Right ventricle myocardium superior (tissue), 1 donor: ENCODE measurements around the gene IRF2BPL. TPM values are rescaled to one million over a fixed set of nuclear protein-coding genes. Genes with fewer than 3 reads are reported as not detected.
A peak's percentile ranks its signal among the peaks of the same experiment; 100 is the strongest.

Experiments
- ATAC-seq: fragments of 200-7000 bp; cut with Tn5 transposase; one replicate; pipeline ENCODE4 v1.9.1; 2020; ENCODE audit warnings: mild to moderate bottlenecking; ENCODE audit not compliant: poor library complexity
- DNase-seq: peaks from one replicate; pipeline ENCODE4 v3.0.0-alpha.2; 2020
- intact Hi-C: fragments of 100-400 bp; cut with DNase I; formaldehyde crosslinking; loops from one replicate; pipeline ENCODE4 v1.11.2; 2022
- total RNA-seq: library from RNA; stranded (reverse); fragmentation: NEBNext Ultra II Directional; extraction: Animal tissue kit (Norgen Biotek cat#: 25700); gene quantifications from one replicate; pipeline ENCODE4 v1.2.1, GENCODE V29; 2021
- donor health status: DM: no; HTN: yes; CAD: no; lungs with severe emphysema.

The IRF2BPL gene
- total RNA-seq, 1 donor from 2014 or later = 38.8 TPM

DNA sequence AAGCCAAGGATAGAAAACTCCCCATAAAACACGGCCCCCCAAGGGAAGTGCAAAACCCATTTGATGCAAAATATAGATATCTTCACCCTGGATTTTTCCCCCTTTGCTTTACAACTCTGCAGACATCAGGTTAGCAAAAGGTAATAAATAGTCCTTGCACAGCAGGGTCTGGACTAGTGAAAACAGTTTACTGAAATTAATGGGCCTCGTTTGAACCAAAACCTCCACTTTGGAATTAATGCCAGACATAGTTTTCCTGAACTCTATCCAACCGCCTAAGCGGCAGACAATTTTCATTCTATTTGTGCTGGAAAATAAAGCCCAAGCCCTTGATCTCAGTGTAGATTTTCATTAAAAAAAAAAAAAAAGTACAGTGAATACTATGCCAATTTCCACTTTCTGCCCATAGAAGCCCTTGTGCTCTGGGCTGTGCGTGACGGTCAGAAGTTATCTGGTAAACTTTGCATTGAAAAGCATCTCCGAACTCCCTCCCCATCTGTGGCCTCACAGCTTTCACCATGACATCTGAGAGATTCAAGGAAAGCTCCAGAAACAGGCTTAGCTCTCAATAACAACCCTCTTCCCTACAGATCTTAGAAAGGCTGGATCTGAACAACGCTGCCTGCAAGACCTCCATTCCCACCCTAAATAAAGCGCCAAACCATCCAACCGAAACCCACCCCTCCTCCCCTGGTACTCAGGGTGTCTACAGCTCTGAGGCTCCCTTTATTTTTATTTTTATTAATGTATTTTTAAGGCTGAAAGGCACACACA is 11.0 kb upstream of the IRF2BPL start:
- no peak for DNase-seq
- no peak for ATAC-seq
- intact Hi-C loops = no loop called here

DNA sequence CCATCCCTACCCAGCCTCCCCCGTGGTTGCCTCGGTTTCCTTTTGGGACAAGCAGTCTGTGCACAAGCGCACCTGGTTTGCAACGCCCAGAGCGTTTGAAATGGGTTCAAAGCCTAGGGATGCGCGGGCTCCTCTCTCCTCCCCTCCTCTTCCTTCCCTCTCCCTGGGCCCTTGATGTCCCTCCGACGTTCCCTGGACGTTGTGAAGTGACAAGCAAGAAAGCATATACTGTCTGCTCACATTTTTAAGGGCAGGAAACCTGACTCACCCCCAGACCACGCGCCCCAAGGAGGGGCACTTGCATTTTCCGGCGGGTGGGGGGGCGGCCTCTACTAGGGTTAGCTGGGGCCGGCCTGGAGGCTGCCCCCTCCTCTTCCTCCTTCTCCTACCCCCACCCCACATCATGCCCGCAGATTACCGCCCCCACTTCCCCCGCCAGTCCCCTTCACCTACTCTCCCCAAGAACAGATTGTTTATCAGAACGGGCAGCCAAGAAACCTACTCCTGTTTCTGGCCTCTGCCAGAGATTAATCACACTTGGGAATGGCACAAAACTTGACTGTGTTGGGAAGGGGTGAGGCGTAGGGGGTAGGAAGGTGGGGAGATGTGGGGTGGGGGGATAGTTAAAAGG is 9.5 kb upstream of the IRF2BPL start:
- intact Hi-C loops = no loop called here
- ATAC-seq (no peak), DNase-seq (no peak)

DNA sequence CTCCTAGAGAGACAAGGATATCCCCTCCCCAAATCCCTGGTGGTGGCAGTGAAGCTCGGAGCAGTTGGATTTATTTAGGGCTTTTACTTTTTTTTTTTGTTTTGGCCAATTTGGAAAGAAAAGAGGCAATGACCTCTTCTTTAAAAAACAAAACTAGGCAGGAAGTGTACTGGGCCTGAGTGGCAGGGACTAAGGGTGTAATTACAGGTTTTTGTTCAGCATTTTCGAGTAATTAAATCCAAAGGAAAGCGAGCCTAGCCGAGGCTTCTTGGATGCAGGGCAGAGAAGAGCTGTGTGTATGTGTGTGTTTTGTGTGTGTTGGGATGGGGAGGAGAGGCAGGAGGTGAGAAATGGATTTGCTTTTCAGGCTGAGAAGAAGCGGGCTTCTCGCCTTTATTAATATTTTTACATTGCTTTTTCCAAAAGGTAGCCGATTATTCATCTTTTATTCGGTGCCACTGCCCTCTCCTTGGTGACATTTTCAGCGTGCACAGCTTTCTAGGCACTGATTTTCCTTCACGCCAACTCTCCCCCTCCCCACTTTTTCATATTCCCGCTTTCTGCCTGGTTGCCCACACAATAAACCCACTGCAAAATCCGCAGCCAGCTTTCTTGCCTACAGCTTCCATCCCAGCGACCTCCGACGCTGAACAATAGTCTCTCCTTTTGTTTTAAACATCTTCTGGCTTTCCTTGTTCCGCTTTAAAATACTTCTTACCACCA is 8.9 kb upstream of the IRF2BPL start:
- DNase-seq (no peak), ATAC-seq (no peak)
- intact Hi-C loops = no loop called here

DNA sequence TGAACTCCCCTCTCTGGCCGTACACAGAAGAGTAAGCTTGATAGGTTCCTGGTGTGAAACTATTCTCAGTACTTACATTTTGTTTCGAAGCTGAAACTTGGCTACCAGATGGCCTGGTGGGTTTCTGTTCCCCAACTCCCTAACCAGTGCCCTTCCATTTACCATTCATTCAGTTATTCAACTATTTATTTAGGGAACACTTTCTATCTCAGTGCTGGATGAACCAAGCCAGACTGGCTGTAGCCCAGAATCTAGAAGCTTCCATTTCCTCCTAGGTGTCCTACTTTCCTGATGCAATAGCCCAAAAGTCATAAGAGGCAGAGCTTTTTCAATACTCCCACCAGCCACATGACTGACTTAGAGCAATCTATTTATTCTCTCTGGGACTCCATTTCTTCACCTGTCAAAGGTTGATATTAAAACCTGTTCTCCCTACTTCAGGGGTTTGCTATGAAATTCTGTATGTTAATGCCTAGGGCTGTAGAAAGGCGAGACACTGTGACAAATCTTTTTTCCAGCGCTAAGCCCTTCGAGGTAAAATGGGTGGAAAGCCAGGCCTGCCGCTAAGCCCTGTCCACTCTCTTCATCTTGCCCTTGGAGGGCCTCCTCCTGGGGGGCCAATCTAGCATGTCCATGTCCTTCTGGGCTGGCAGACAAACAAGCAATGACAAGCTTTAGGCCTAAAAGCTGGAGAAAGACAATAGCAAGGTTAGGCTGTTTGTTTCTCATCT is 8.1 kb upstream of the IRF2BPL start:
- DNase-seq (no peak), ATAC-seq (no peak)
- intact Hi-C loops = no loop called here

DNA sequence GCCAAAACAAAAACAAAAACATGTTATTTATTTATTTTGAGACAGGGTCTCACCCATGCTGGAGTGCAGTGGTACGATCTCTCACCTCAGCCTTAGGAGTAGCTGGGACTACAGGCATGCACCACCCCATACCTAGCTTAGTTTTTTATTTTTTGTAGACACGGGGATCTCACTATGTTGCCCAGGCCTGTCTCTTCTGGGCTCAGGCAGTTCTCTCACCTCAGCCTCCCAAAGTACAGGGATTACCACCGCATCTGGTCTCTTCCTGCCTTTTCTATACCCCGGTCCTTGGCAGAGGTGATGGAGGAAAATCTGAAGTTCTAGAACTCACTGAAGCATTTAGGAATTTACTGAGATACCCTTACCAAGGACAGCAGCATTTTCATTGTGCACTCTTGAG is 6.8 kb upstream of the IRF2BPL start:
- no peak for ATAC-seq
- intact Hi-C loops = no loop called here
- DNase-seq = no peak

DNA sequence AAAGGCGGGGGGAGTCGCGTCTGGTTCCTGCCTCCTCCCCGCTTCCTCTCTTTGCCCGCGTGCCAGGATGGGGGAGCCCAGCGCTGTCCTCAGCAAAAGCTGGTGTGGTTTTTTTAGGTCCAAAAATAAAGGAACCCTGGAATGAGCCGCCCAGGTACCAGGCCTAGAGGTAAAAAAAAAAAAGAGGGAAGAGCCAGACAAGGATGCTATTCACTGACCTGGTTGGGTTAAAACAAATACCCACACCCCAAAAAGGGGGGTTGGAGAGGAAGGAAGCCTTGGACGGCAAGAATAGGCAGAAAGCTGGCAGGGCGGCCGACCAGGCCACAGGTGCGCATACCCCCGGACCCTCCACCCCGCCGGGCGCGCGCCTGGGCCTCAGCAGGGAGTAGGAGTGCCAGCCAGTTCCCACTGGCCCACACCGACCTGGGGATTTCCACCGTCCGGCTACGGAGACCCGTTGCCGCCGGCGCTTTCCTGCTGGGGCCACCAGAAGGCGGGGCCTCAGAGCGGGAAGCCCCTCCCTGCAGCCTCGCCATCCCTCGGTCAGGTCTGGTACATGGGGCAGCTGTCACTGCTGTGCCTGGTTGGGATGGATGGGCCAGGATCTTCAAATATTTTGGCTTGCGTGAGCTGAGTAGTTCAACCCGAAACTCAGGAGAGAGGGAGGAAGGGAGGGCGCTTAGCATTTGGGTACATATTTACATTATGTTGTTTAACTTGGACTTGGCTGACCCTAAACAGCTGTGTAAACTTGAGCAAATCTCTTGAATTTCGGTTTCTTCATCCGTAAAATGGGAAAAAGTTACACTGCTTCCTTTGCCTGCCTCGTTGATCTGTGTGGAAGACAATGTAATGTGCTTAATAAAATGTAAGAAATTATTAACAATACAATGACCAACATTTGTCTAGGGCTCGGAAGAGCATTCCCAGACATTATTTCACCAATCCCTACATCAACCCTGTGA is 5.4 kb upstream of the IRF2BPL start:
- intact Hi-C loops = no loop called here
- peak; percentile 75 for ATAC-seq
- peak; percentile 92 for DNase-seq

DNA sequence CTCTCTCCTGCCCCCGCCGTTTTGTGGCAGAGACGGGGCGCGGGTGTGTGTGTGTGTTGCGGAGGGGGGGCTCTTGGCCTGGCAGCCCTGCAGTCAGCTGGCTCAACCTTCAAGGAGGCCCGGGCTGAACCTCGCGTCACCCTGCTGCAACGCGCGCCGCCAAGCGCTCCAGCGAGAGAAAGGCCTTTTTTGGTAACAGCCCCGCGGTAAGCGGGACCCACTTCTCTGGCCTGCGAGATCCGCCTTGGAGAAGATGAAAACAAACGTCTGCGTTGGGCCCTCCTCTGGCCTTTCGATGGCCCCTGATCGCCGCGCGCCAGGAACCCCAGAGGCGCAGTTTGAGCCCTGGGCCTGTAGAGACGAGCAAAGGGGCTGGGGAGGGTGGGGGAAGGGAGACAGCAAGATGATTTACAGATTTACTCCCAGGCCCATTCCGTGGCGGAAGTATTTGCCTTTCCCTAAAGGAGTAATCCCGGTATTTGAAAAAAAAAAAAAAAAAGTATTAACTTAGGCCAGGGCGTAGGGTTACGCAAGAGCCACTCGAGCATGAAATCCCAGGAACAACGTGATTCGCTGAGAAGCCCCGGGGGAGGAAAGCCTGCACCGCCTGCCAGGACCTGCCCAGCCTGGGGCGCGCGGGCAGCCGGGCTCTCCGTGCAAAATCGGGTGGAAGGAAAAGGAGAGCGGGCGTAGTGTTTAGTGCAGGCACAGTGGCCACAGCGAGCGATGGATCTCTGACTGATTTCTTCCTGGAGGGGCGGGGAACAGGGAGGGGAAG is 4.5 kb upstream of the IRF2BPL start:
- intact Hi-C loops = no loop called here
- peak; percentile 77 for ATAC-seq
- peak; percentile 94 for DNase-seq

DNA sequence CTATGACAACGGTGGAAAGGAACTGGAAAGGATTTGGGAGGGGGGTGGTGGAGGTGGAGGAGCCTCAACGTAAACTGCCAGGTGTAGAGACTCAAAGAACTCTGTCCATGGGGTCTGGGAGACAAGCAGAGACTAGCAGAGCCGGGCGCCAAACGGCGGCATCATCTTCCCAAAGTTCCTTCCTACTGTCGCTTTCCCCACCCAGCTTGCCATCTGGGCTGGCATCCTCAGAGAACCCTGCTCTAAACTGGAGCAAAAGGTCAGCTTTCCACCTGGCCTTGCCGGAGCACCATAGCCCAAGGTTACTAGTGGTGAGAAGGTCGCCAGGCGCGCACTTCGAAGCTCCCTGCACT is 4.0 kb upstream of the IRF2BPL start:
- intact Hi-C loops = no loop called here
- no peak for ATAC-seq
- no peak for DNase-seq

DNA sequence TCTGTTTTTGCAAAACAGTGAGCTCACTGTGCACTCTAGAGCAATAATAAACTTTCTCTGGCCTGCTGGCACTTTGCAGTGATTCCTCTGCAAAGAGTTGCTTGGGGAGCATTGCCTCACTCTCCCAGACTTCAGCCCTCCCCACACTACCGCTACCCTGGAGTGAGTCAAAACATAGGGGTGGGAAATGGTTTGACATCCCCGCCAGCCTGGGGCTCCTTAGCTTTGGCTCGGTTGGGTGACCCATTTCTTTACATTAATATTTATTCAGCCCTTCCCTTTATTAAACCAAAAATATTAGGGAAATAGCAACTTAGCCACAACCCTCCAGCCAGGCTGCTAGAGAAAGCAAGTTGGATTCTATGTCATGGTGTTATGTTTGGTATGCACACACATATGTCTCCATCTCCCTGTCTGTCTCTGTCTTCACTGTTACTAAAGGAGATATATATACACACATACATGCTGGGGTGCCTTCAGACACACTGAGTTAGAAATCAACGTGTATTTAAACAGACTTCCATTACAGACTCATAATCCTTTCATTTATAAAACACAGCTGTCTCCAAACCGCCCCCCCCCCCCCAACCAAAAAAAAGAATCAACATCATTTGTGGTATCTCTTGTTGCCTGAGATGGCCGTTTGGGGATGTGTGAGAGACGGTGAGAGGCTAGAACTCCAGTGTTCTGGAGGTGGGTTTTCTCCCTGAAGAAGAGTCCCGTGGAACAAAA is 3.4 kb upstream of the IRF2BPL start:
- ATAC-seq = no peak
- DNase-seq = peak; percentile 51
- intact Hi-C loops = no loop called here

DNA sequence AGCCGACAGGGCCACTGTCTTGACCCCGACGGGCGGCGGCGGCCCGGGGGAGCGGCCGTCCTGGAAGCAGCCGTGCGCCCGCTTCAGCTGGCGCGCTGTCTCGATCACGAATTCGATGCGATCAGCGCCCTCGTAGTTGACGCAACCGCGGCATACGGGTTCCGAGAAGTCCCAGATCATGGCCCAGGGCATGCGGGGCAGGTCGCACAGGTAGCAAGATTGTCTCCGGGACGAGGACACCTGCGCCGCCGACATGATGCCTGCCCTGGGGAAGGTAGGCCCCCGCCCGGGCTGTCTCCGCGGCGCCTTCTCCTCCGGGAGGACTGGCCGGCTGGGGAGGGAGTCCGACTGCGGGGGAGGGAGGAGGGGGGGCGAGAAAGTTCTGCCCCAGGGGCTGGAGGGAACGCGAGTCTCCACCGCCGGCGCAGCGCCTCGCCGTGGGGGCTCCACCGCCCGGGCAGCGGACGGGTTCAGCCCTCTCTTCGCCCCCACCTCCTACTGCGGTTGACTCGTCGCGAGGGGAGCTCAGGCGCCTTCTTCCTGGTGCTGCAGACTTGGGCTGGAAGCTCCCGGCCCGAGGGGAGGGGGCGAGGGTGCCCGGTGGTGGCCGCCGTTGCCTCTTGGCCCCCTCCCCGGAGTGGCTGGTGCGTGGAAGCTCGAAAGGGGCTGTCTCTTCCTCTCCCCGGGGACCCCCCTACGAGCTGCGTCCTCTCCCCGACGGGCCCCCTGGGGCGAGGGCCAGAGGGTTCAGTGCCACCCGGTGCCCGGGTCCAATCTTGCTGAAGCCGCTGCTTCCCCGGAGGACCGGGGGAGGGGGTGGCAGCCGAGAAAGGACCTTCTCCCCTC is 747 bp downstream of the IRF2BPL start:
- ATAC-seq = peak; percentile 39
- peak; percentile 83 for DNase-seq
- intact Hi-C loops = loop anchor here (1.0 to 5.0 kb wide), 3 partner anchors 26 to 110 kb away; no protein-coding TSS in a partner anchor

DNA sequence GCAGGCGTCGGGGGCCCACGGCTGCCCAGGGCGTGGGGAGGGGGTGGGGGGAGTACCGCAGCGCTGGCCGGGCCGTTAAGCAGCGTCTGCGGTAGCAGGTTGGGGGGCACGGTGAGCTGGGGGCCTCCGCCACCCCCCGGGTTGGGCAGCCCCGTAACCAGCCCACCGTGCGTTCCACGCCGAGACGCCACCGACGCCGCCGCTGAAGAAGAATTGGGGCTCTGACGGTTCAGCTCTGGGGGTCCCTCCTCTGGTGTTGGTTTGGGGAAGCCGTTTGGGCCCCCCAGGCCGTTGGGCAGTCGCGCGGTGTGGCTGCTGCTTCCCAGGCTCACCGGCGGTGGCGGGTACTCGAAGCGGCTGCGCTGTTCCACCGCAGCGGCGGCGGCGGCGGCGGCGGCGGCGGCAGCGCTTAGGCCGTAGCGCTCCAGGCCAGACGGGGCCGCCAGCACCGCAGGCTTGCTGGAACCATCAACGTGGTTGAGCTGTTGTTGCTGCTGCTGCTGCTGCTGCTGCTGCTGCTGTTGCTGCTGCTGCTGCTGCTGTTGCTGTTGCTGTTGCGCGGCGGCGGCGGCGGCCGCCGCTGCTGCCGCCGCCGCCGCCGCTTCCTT is 1.5 kb downstream of the IRF2BPL start:
- DNase-seq (peak; percentile 71), ATAC-seq (peak; percentile 25)
- intact Hi-C loops = loop anchor here (5.0 kb wide), 2 partner anchors 70 to 110 kb away; no protein-coding TSS in a partner anchor

DNA sequence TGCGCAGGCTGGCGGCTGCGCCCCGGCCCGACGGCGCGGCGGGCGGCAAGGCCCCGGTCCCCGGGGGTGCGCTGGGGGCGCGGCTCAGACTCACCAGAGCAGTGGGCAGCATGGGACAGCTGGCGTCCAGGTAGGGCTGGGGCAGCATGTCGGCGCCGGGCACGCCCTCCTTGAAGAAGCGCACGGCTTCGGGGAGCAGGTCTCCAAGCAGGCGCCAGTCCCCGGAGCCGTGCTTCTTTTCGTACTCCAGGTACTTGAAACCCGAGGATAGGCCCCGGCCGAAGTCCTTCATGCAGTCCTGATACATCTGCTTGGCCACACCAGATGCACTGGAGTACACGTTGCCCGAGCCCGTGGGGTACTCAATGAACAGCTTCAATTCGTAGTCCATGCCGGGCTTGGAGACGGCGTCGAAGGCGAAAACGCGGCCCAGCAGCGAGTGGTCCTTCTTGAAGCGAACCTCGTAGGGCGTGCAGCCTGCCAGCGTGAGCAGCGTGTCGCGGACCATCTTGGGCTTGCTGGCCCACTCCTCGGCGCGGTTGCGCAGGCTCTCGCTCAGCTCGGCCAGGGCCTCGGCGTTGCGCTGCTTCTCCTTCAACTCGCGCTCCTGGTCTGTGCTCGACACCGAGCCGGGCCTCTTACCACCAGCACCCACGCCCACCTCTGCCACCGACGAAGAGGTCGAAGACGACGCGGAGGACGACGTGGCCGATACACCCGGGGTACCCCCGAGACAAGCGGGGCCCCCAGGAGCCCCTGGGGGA is 2.2 kb downstream of the IRF2BPL start:
- DNase-seq = peak; percentile 62
- intact Hi-C loops = loop anchor here (5.0 kb wide), 2 partner anchors 69 to 109 kb away; no protein-coding TSS in a partner anchor
- peak; percentile 7 for ATAC-seq

DNA sequence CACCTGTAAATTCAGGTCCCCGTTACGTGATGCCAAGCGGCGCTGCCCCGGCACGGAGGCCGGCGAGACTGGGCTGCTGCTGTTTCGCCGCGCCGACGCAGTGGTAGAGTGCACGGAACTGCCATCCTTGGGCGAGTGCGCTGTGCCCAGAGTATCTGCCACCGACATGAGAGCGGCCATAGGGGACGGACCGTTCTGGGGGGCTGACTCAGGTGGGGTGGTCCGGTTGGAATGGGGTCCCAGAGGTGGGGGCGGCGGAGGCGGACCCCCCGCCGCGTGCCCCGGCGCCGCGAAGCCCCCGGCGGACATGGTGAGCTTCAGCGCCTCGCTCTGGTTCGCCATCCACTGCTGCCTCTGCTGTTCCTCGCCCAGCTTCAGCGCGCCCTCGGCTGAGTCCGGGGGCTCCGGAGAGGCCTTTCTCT is 2.8 kb downstream of the IRF2BPL start:
- ATAC-seq (no peak), DNase-seq (peak; percentile 50)
- intact Hi-C loops = loop anchor here (5.0 kb wide), 2 partner anchors 68 to 108 kb away; no protein-coding TSS in a partner anchor

DNA sequence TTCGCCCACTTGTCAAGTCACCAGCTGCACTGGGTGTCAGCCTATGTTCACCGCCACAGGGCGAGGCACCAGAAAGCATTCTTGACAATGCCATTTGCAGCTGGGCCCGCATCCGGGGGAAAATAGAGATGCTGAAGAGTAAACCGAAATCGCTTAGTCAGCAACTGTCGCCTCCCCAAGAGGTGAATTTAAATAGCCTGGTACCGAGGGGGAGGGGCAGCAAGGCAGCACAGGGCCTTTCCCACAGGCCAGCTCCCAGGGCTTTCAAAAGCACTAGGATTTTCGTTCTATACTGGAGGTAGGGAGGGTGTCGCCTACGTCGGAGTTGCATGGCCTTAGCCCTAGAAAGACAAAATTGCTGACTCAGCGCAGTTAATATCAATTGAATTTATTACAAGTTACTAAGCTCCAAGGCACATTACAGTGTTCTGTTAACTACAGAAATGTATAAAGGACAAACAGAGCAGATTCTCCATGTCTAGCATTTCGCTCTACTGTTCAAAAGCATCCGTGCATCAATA is 4.3 kb downstream of the IRF2BPL start:
- DNase-seq (peak; percentile 59), ATAC-seq (no peak)
- intact Hi-C loops = no loop called here
